A673 (cell line): ENCODE data around the gene PPP4R2. TPM values are rescaled to one million over a fixed set of nuclear protein-coding genes. Genes with fewer than 3 reads are reported as not detected.

ENCODE experiments used
- BruUV-seq: library from RNA; stranded (reverse); fragments of 400-500 nt; replicated peaks from 2 replicates; lab custom pipeline; 2021; lab: Mats Ljungman, UMichigan
- CTCF ChIA-PET: fragments of 300-600 bp; sonication (Branson Sonifier 250); formaldehyde crosslinking; loops from one replicate; lab custom pipeline; 2022; ENCODE audit warnings: antibody characterized with exemption; lab: Charles Lee
- POLR2A ChIA-PET: fragments of 300-600 bp; sonication (Branson Sonifier 250); formaldehyde crosslinking; loops from one replicate; lab custom pipeline; 2022; ENCODE audit warnings: antibody characterized with exemption; ENCODE audit not compliant: low non-redundant PET; lab: Charles Lee
- DNase-seq: peaks from one replicate; pipeline ENCODE4 v3.0.0-alpha.2; 2015; ENCODE audit warnings: low spot score
- H3K27ac ChIP-seq: fragments of 200-600 bp; sonication (generic); 2 replicates; pipeline ENCODE4 v1.5.1; 2016; ENCODE audit warnings: mixed run types, low read depth, mild to moderate bottlenecking, mixed read lengths, antibody characterized with exemption, low read length; ENCODE audit not compliant: poor library complexity, severe bottlenecking
- H3K27me3 ChIP-seq: fragments of 200-600 bp; sonication (generic); replicated peaks from 2 replicates; pipeline ENCODE4 v1.6.1; 2017; ENCODE audit warnings: mixed run types, low read depth, mild to moderate bottlenecking, mixed read lengths, antibody characterized with exemption, low read length; ENCODE audit not compliant: insufficient read depth, poor library complexity
- H3K36me3 ChIP-seq: fragments of 200-600 bp; sonication (generic); 2 replicates; pipeline ENCODE4 v1.6.1; 2016; ENCODE audit warnings: mixed run types, mild to moderate bottlenecking, mixed read lengths, antibody characterized with exemption, low read length; ENCODE audit not compliant: insufficient read depth, poor library complexity, severe bottlenecking
- H3K4me1 ChIP-seq: fragments of 200-600 bp; sonication (generic); 2 replicates; pipeline ENCODE4 v1.6.1; 2017; ENCODE audit warnings: mixed run types, mild to moderate bottlenecking, mixed read lengths, antibody characterized with exemption, low read length; ENCODE audit not compliant: insufficient read depth, poor library complexity, severe bottlenecking
- H3K4me3 ChIP-seq: fragments of 200-600 bp; sonication (generic); 2 replicates; pipeline ENCODE4 v1.5.1; 2016; ENCODE audit warnings: low read depth, mixed run types, mild to moderate bottlenecking, mixed read lengths, low read length; ENCODE audit not compliant: poor library complexity, severe bottlenecking
- H3K9me3 ChIP-seq: fragments of 200-600 bp; sonication (generic); 2 replicates; pipeline ENCODE4 v1.6.1; 2016; ENCODE audit warnings: mixed run types, low read depth, mild to moderate bottlenecking, mixed read lengths, antibody characterized with exemption, low read length; ENCODE audit not compliant: poor library complexity, severe bottlenecking
- EZH2 ChIP-seq: fragments of 200-600 bp; sonication (generic); IDR thresholded peaks from 2 replicates; pipeline ENCODE4 v1.6.1; 2017; ENCODE audit warnings: borderline replicate concordance, low read depth, mild to moderate bottlenecking, mixed read lengths, antibody characterized with exemption, low read length; ENCODE audit not compliant: poor library complexity, severe bottlenecking
- intact Hi-C: fragments of 100-400 bp; cut with micrococcal nuclease; formaldehyde crosslinking; loops from one replicate; pipeline ENCODE4 v1.10.0; 2022; ENCODE audit not compliant: unreplicated experiment
- total RNA-seq: library from RNA; stranded (reverse); gene quantifications from 2 replicates; pipeline ENCODE4 v1.2.3, GENCODE V29; 2021
- TF ChIP-seq, protein P1 (sequence below): fragments of 300-800, 200-600 bp; sonication (generic); conservative IDR thresholded peaks from 2 replicates; pipeline ENCODE4 v1.5.1; 2017; ENCODE audit warnings: low read depth, mild to moderate bottlenecking, antibody characterized with exemption, low read length, moderate library complexity, mixed read lengths

PPP4R2 gene
- total RNA-seq, 1 experiment from 2014 or later: 41.4 TPM

DNA sequence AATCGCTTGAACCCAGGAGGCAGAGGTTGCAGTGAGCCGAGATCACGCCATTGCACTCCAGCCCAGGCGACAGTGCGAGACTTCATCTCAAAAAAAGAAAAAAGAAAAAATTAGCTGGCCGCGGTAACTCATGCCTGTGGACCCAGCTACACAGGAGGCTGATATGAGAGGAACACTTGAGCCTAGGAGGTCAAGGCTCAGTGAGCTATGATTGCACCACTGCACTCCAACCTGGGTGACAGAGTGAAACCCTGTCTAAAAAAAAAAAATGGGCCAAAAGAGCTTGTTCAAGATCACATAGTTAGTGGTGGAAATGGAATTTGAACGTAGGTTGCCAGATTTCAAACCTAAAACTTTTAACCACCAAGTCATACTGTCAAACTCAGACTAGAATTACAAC lies 46.2 kb upstream of the PPP4R2 start:
- ChIA-PET POLR2A (no interaction called here), CTCF (no interaction called here)
- no TSS peak for BruUV-seq
- Histone ChIP-seq H3K4me1 (no peaks in the 10 kb centered on the region), H3K27me3 (no peaks in the 10 kb centered on the region), H3K36me3 (no peaks in the 10 kb centered on the region), H3K27ac (no peak overlapping the region), H3K4me3 (no peak overlapping the region), H3K9me3 (no peaks in the 10 kb centered on the region)
- TF ChIP-seq EZH2: no peak
- TF ChIP-seq, protein P1, sequence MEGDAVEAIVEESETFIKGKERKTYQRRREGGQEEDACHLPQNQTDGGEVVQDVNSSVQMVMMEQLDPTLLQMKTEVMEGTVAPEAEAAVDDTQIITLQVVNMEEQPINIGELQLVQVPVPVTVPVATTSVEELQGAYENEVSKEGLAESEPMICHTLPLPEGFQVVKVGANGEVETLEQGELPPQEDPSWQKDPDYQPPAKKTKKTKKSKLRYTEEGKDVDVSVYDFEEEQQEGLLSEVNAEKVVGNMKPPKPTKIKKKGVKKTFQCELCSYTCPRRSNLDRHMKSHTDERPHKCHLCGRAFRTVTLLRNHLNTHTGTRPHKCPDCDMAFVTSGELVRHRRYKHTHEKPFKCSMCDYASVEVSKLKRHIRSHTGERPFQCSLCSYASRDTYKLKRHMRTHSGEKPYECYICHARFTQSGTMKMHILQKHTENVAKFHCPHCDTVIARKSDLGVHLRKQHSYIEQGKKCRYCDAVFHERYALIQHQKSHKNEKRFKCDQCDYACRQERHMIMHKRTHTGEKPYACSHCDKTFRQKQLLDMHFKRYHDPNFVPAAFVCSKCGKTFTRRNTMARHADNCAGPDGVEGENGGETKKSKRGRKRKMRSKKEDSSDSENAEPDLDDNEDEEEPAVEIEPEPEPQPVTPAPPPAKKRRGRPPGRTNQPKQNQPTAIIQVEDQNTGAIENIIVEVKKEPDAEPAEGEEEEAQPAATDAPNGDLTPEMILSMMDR: no peak
- DNase-seq: no peak
- intact Hi-C loops: no loop called here

DNA sequence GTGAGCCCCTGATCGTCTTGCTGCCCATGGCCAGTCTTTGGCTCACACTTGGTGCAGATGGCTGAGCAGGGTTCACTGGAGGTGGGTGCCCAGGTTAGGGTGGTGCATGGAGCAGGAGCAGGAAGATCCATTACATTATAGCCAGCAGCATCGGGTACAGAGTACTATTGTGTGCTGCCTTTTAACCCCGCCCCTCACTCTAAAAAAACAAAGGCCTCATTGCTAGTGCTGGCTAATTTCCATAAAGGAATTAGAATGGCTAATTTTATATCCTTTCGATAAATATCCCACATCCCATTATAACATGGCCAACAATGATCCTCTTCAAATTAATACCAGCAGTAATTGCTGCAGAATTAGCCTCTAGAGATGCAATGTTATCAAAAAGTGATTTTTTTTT lies 45.8 kb upstream of the PPP4R2 start:
- CTCF ChIA-PET: no interaction called here
- POLR2A ChIA-PET: no interaction called here
- TF ChIP-seq, protein P1: no peak
- TF ChIP-seq EZH2: no peak

DNA sequence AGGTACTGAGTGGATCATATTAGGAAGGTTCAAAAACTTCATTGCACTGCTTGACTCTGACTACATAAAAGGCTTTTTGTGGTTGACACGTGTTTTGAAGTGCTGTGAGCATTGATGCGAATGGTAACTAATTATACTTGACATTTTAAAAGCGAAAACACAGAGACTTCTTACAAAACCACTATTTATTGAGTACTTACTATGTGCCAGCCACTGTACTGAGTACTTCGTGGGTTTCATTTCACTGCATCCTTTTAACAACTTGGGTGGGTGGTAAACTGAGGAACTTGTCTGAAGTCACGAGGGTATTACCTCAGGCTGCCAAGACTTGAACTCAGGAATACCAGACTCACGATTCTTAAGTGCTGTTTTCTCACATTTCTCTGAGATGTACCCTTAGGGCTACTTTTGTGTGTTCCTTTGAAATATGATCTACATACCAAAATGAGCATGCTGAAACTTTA lies 45.3 kb upstream of the PPP4R2 start:
- no peak overlapping the region for H3K27ac ChIP-seq
- POLR2A ChIA-PET: no interaction called here
- TF ChIP-seq, protein P1: no peak
- no peak for TF ChIP-seq EZH2
- H3K4me1 ChIP-seq: no peaks in the 10 kb centered on the region
- BruUV-seq: no TSS peak
- DNase-seq: no peak
- CTCF ChIA-PET: no interaction called here
- H3K9me3 ChIP-seq: no peaks in the 10 kb centered on the region
- H3K36me3 ChIP-seq: no peaks in the 10 kb centered on the region
- no peak overlapping the region for H3K4me3 ChIP-seq
- intact Hi-C loops: no loop called here
- no peaks in the 10 kb centered on the region for H3K27me3 ChIP-seq

More for the DNA sequence above, 45.8 kb upstream of the PPP4R2 start:
- Histone ChIP-seq H3K27me3 (no peaks in the 10 kb centered on the region), H3K9me3 (no peaks in the 10 kb centered on the region), H3K36me3 (no peaks in the 10 kb centered on the region), H3K4me3 (no peak overlapping the region), H3K27ac (no peak overlapping the region), H3K4me1 (no peaks in the 10 kb centered on the region)
- intact Hi-C loops: no loop called here
- no peak for DNase-seq
- no TSS peak for BruUV-seq
